Skeletal muscle tissue (tissue), 4 donors: ENCODE results near the gene MAU2. TPM values are rescaled to one million over a fixed set of nuclear protein-coding genes. Genes with fewer than 3 reads are reported as not detected.

Experiments
- H3K27ac ChIP-seq: one replicate; pipeline ENCODE4 v1.7.0; 2013; ENCODE audit warnings: mild to moderate bottlenecking, low read depth, low read length, inconsistent platforms
- H3K27me3 ChIP-seq, 3 donors: one replicate each; pipeline ENCODE4 v1.7.0; 2013; ENCODE audit warnings: low read length in 3 of 3; ENCODE audit not compliant: control insufficient read depth in 3 of 3, insufficient read depth in 3 of 3
- H3K36me3 ChIP-seq, 3 donors: one replicate each; pipeline ENCODE4 v1.7.0; 2013; ENCODE audit warnings: low read length in 3 of 3; ENCODE audit not compliant: control insufficient read depth in 3 of 3, insufficient read depth in 3 of 3
- H3K4me1 ChIP-seq, 3 donors: one replicate each; pipeline ENCODE4 v1.7.0; 2013; ENCODE audit warnings: low read length in 3 of 3, mild to moderate bottlenecking in 3 of 3; ENCODE audit not compliant: control insufficient read depth in 3 of 3, insufficient read depth in 3 of 3
- H3K4me3 ChIP-seq, 3 donors: one replicate each; pipeline ENCODE4 v1.7.0; 2013; ENCODE audit warnings: low read length in 3 of 3
- H3K9ac ChIP-seq, 3 donors: one replicate each; pipeline ENCODE4 v1.7.0; 2013; ENCODE audit warnings: low read length in 3 of 3, mild to moderate bottlenecking in 3 of 3, moderate library complexity in 2 of 3, low read depth in 1 of 3
- H3K9me3 ChIP-seq, 3 donors: one replicate each; pipeline ENCODE4 v1.7.0; 2013; ENCODE audit warnings: low read length in 3 of 3; ENCODE audit not compliant: control insufficient read depth in 3 of 3
- total RNA-seq: library from RNA; depleted of rRNA; stranded (reverse); fragments of >200 nt; gene quantifications from one replicate; pipeline ENCODE4 v1.2.3, GENCODE V29; 2014
- donor health status: Osteomylitis.

MAU2 gene
- total RNA-seq, 1 donor from 2014 or later, result 20.9 TPM

- Histone ChIP-seq H3K9ac (peak overlapping the region; percentile 64 to 81 (median 80)), H3K36me3 (no peaks in the 10 kb centered on the region), H3K27ac (peak overlapping the region; percentile 72), H3K4me3 (peak overlapping the region; percentile 72 to 87 (median 85)), H3K4me1 (peaks cover 52 to 67% (median 52%) of the 10 kb centered on the region in 3 donors), H3K9me3 (no peaks in the 10 kb centered on the region), H3K27me3 (no peaks in the 10 kb centered on the region)
These were observed 86.4 kb downstream of the MAU2 start for GRCh38 chr19:19406878-19407632.

GRCh38 chr19:19407633-19407930, 87.0 kb downstream of the MAU2 start:
- no peaks in the 10 kb centered on the region for H3K36me3 ChIP-seq
- H3K4me3 ChIP-seq, result peak overlapping the region; percentile 72 to 87 (median 85)
- no peaks in the 10 kb centered on the region for H3K27me3 ChIP-seq
- peak overlapping the region in 2 of 3 donors; percentile 64 to 80 for H3K9ac ChIP-seq
- no peaks in the 10 kb centered on the region for H3K9me3 ChIP-seq
- peaks cover 52 to 67% (median 52%) of the 10 kb centered on the region in 3 donors for H3K4me1 ChIP-seq
- H3K27ac ChIP-seq, result peak overlapping the region; percentile 72

Other genes starting within 250 kb of the MAU2 start
- 11.0 TPM for gene TMEM161A, start 182.4 kb upstream of the MAU2 start, total RNA-seq
- gene MEF2B, start 150.6 kb upstream of the MAU2 start, total RNA-seq, result not detected
- 4.2 TPM for gene BORCS8, start 128.7 kb upstream of the MAU2 start, total RNA-seq
- gene RFXANK, start 128.6 kb upstream of the MAU2 start, total RNA-seq, result 56.9 TPM
- 7.3 TPM for gene NR2C2AP, start 117.4 kb upstream of the MAU2 start, total RNA-seq
- gene NCAN, start 108.9 kb upstream of the MAU2 start, total RNA-seq, result not detected
- 1.6 TPM for gene TM6SF2, start 47.5 kb upstream of the MAU2 start, total RNA-seq
- 13.6 TPM for gene SUGP1, start 320 bp upstream of the MAU2 start, total RNA-seq
- gene GATAD2A, start 84.8 kb downstream of the MAU2 start, total RNA-seq, result 19.8 TPM
- not detected for gene TSSK6, start 194.7 kb downstream of the MAU2 start, total RNA-seq
- 169 TPM for gene NDUFA13, start 195.4 kb downstream of the MAU2 start, total RNA-seq
- 0.52 TPM for gene YJEFN3, start 208.1 kb downstream of the MAU2 start, total RNA-seq
- 11.0 TPM for gene CILP2, start 217.4 kb downstream of the MAU2 start, total RNA-seq